Measurements from ENCODE around the gene VPREB3.

DNA sequence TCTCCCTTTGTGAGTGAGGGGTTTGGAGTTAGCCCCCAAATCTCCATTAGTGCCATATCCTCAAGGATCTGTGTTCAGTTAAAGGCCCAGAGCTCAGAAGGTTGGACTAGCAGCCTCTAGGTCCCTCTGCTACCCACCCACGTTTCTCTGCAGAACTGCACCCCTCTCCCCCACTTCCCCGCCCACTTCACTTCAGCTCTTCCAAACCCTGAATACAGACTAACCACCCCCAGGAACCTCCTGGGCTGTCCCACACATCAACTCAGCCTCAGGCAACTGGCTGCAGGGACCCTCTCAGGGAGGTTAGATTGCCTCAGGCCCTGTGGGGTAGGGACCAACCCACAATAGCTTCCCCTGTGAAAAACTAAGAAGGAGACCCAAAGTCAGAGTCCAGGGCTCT lies 840 bp downstream of the VPREB3 start:
- TF ChIP-seq RFX5 (IDR thresholded peaks at IDR 0.05) (no peak), CHD2 (IDR thresholded peaks at IDR 0.05; ENCODE audit: low read length, partially characterized antibody) (no peak), ZNF302 (CRISPR knock-in tag; IDR thresholded peaks at IDR 0.05) (no peak), POLR2A (IDR thresholded peaks at IDR 0.05; ENCODE audit: low read length) (no peak), MYC (IDR thresholded peaks at IDR 0.05; ENCODE audit: borderline replicate concordance, low read length) (no peak), HDAC2 (IDR thresholded peaks at IDR 0.05) (no peak), EP300 (IDR thresholded peaks at IDR 0.05) (no peak), JUN (IDR thresholded peaks at IDR 0.05) (no peak), FOXS1 (CRISPR knock-in tag; IDR thresholded peaks at IDR 0.05) (no peak), MAFK (IDR thresholded peaks at IDR 0.05; ENCODE audit: partially characterized antibody) (no peak), PHF8 (IDR thresholded peaks at IDR 0.05; ENCODE audit: borderline replicate concordance, low read depth) (no peak)
- TF ChIP-seq, protein P1, sequence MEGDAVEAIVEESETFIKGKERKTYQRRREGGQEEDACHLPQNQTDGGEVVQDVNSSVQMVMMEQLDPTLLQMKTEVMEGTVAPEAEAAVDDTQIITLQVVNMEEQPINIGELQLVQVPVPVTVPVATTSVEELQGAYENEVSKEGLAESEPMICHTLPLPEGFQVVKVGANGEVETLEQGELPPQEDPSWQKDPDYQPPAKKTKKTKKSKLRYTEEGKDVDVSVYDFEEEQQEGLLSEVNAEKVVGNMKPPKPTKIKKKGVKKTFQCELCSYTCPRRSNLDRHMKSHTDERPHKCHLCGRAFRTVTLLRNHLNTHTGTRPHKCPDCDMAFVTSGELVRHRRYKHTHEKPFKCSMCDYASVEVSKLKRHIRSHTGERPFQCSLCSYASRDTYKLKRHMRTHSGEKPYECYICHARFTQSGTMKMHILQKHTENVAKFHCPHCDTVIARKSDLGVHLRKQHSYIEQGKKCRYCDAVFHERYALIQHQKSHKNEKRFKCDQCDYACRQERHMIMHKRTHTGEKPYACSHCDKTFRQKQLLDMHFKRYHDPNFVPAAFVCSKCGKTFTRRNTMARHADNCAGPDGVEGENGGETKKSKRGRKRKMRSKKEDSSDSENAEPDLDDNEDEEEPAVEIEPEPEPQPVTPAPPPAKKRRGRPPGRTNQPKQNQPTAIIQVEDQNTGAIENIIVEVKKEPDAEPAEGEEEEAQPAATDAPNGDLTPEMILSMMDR (IDR thresholded peaks at IDR 0.05) = no peak
- TF ChIP-seq, protein P2, sequence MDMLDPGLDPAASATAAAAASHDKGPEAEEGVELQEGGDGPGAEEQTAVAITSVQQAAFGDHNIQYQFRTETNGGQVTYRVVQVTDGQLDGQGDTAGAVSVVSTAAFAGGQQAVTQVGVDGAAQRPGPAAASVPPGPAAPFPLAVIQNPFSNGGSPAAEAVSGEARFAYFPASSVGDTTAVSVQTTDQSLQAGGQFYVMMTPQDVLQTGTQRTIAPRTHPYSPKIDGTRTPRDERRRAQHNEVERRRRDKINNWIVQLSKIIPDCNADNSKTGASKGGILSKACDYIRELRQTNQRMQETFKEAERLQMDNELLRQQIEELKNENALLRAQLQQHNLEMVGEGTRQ (IDR thresholded peaks at IDR 0.05) = no peak
- TF ChIP-seq, protein P3, sequence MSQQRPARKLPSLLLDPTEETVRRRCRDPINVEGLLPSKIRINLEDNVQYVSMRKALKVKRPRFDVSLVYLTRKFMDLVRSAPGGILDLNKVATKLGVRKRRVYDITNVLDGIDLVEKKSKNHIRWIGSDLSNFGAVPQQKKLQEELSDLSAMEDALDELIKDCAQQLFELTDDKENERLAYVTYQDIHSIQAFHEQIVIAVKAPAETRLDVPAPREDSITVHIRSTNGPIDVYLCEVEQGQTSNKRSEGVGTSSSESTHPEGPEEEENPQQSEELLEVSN (IDR thresholded peaks at IDR 0.05; ENCODE audit: borderline replicate concordance, low read depth) = no peak
